ENCODE data around the gene MGAT4D.
"Not testable (repeated sequence)": the region's sequence is repeated elsewhere in the genome, so short reads cannot be mapped to it uniquely, and the experiment has no call there.

DNA sequence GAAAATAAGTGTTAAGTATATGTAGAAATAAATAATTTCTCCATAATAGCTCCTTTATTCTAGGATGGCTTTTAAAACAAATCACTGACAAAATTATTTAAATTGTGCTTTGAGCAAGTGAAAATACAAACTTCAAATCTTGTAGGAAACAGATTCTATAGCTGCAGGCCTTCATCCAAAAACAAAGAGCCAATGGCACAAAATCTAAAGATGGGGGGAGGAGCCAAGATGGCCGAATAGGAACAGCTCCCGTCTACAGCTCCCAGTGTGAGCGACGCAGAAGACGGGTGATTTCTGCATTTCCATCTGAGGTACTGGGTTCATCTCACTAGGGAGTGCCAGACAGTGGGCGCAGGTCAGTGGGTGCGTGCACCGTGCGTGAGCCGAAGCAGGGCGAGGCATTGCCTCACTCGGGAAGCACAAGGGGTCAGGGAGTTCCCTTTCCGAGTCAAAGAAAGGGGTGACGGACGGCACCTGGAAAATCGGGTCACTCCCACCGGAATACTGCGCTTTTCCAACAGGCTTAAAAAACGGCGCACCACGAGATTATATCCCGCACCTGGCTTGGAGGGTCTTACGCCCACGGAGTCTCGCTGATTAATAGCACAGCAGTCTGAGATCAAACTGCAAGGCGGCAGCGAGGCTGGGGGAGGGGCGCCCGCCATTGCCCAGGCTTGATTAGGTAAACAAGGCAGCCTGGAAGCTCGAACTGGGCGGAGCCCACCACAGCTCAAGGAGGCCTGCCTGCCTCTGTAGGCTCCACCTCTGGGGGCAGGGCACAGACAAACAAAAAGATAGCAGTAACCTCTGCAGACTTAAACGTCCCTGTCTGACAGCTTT lies 84.7 kb downstream of the MGAT4D start:
- TF ChIP-seq, protein P1, sequence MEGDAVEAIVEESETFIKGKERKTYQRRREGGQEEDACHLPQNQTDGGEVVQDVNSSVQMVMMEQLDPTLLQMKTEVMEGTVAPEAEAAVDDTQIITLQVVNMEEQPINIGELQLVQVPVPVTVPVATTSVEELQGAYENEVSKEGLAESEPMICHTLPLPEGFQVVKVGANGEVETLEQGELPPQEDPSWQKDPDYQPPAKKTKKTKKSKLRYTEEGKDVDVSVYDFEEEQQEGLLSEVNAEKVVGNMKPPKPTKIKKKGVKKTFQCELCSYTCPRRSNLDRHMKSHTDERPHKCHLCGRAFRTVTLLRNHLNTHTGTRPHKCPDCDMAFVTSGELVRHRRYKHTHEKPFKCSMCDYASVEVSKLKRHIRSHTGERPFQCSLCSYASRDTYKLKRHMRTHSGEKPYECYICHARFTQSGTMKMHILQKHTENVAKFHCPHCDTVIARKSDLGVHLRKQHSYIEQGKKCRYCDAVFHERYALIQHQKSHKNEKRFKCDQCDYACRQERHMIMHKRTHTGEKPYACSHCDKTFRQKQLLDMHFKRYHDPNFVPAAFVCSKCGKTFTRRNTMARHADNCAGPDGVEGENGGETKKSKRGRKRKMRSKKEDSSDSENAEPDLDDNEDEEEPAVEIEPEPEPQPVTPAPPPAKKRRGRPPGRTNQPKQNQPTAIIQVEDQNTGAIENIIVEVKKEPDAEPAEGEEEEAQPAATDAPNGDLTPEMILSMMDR (IDR thresholded peaks at IDR 0.05) = not testable (repeated sequence)
- not testable (repeated sequence) for TF ChIP-seq POLR2A (IDR thresholded peaks at IDR 0.05)

All from gastroesophageal sphincter (tissue), 3 donors.